NCI-H146 treated with DMSO at 0.1 percent for 48 hours (cell line): ENCODE data around the gene CPSF7.
"Not testable (repeated sequence)": the region's sequence is repeated elsewhere in the genome, so short reads cannot be mapped to it uniquely, and the experiment has no call there.

Source experiments
- DNase-seq: peaks from one replicate; lab custom pipeline; 2025; ENCODE audit not compliant: unreplicated experiment; lab: John Stamatoyannopoulos, UW

Gene CPSF7

GRCh38 chr11:61429691-61430582, at the start of gene CPSF7, which contains the start of gene SDHAF2:
CPSF7 (minus strand) TSS chr11:61429975; CDS start chr11:61429235, 740 bp downstream.
SDHAF2 (plus strand) TSS chr11:61430124; CDS start chr11:61430147, 23 bp downstream.
- DNase-seq = peak; percentile 91

- DNase-seq = no peak
Observed at GRCh38 chr11:61477727-61478148, 48.0 kb upstream of the CPSF7 start.

- DNase-seq = no peak
Observed at GRCh38 chr11:61477126-61477525, 47.4 kb upstream of the CPSF7 start.

- DNase-seq = no peak
Observed at GRCh38 chr11:61476371-61476770, 46.6 kb upstream of the CPSF7 start.

- DNase-seq = no peak
Observed at GRCh38 chr11:61475433-61475832, 45.7 kb upstream of the CPSF7 start.

GRCh38 chr11:61474013-61474643, 44.4 kb upstream of the CPSF7 start:
- DNase-seq = no peak

GRCh38 chr11:61473370-61474012, 43.7 kb upstream of the CPSF7 start:
- DNase-seq = no peak

GRCh38 chr11:61472868-61473267, 43.1 kb upstream of the CPSF7 start:
- DNase-seq = no peak

GRCh38 chr11:61472282-61472681, 42.5 kb upstream of the CPSF7 start:
- no peak for DNase-seq

- DNase-seq = no peak
Observed at GRCh38 chr11:61468002-61468401, 38.2 kb upstream of the CPSF7 start.

GRCh38 chr11:61467602-61468001, 37.8 kb upstream of the CPSF7 start:
- DNase-seq = not testable (repeated sequence)

- no peak for DNase-seq
Observed at GRCh38 chr11:61460986-61461385, 31.2 kb upstream of the CPSF7 start.

GRCh38 chr11:61460474-61460881, 30.7 kb upstream of the CPSF7 start:
- DNase-seq = no peak

- DNase-seq = no peak
Observed at GRCh38 chr11:61454520-61454919, 24.7 kb upstream of the CPSF7 start.

GRCh38 chr11:61453695-61454094, 23.9 kb upstream of the CPSF7 start:
- no peak for DNase-seq

GRCh38 chr11:61452825-61453224, 23.1 kb upstream of the CPSF7 start:
- no peak for DNase-seq

- DNase-seq = no peak
Observed at GRCh38 chr11:61448552-61448927, 18.8 kb upstream of the CPSF7 start.

- DNase-seq = no peak
Observed at GRCh38 chr11:61447601-61448551, 18.1 kb upstream of the CPSF7 start.

GRCh38 chr11:61446211-61446651, 16.5 kb upstream of the CPSF7 start:
- peak; percentile 52 for DNase-seq

GRCh38 chr11:61445516-61445915, 15.7 kb upstream of the CPSF7 start:
- no peak for DNase-seq

GRCh38 chr11:61442616-61443015, 12.8 kb upstream of the CPSF7 start:
- DNase-seq = no peak
